SK-MEL-5 (cell line): ENCODE measurements around the gene RASSF10. TPM values are rescaled to one million over a fixed set of nuclear protein-coding genes. Genes with fewer than 3 reads are reported as not detected.

ENCODE experiments used
- DNase-seq: peaks from one replicate; pipeline ENCODE4 v3.0.0-alpha.2; 2016; ENCODE audit warnings: low read depth, low spot score
- in situ Hi-C: cut with HindIII; loops from 2 replicates; pipeline ENCODE4 v1.10.0; 2016; ENCODE audit warnings: low sequenced_read_pairs, high pct_unique_total_duplicates, low pct_unique_long_range_greater_than_20kb
- total RNA-seq: library from RNA; depleted of rRNA; stranded (reverse); fragments of >200 nt; shearing (Covaris generic); gene quantifications from 2 replicates; pipeline ENCODE4 v1.2.3, GENCODE V29; 2014

Gene RASSF10
- total RNA-seq, 1 experiment from 2014 or later, result 0.45 TPM

- DNase-seq, result no peak
- in situ Hi-C loops, result loop anchor here (25.0 kb wide), 1 partner anchor 173 kb away; no protein-coding TSS in a partner anchor
Observed at GRCh38 chr11:12989428-12990161, 19.5 kb upstream of the RASSF10 start.

GRCh38 chr11:12990162-12990480 lies 19.0 kb upstream of the RASSF10 start:
- in situ Hi-C loops, result loop anchor here (25.0 kb wide), 1 partner anchor 172 kb away; no protein-coding TSS in a partner anchor
- DNase-seq, result no peak

- DNase-seq, result no peak
- in situ Hi-C loops, result loop anchor here (25.0 kb wide), 1 partner anchor 171 kb away; no protein-coding TSS in a partner anchor
Observed at GRCh38 chr11:12991426-12991825, 17.7 kb upstream of the RASSF10 start.

- in situ Hi-C loops, result loop anchor here (25.0 kb wide), 1 partner anchor 169 kb away; no protein-coding TSS in a partner anchor
- no peak for DNase-seq
Observed at GRCh38 chr11:12993626-12994025, 15.5 kb upstream of the RASSF10 start.

GRCh38 chr11:12994476-12994875 lies 14.6 kb upstream of the RASSF10 start:
- no peak for DNase-seq

GRCh38 chr11:12995188-12995587 lies 13.9 kb upstream of the RASSF10 start:
- in situ Hi-C loops, result loop anchor here (25.0 kb wide), 1 partner anchor 167 kb away; no protein-coding TSS in a partner anchor
- DNase-seq, result no peak

More at GRCh38 chr11:12994476-12994875, 14.6 kb upstream of the RASSF10 start:
- in situ Hi-C loops, result loop anchor here (25.0 kb wide), 1 partner anchor 168 kb away; no protein-coding TSS in a partner anchor

GRCh38 chr11:12995823-12996222 lies 13.3 kb upstream of the RASSF10 start:
- in situ Hi-C loops, result loop anchor here (25.0 kb wide), 1 partner anchor 166 kb away; no protein-coding TSS in a partner anchor
- DNase-seq, result no peak

- in situ Hi-C loops, result loop anchor here (25.0 kb wide), 1 partner anchor 165 kb away; no protein-coding TSS in a partner anchor
- DNase-seq, result no peak
Observed at GRCh38 chr11:12997168-12997567, 11.9 kb upstream of the RASSF10 start.

- in situ Hi-C loops, result loop anchor here (25.0 kb wide), 1 partner anchor 164 kb away; no protein-coding TSS in a partner anchor
- no peak for DNase-seq
Observed at GRCh38 chr11:12998336-12998735, 10.8 kb upstream of the RASSF10 start.

- in situ Hi-C loops, result loop anchor here (25.0 kb wide), 1 partner anchor 163 kb away; no protein-coding TSS in a partner anchor
- DNase-seq, result peak; percentile 20
Observed at GRCh38 chr11:12999597-12999996, 9.5 kb upstream of the RASSF10 start.

- DNase-seq, result no peak
- in situ Hi-C loops, result no loop called here
Observed at GRCh38 chr11:13000116-13000515, 9.0 kb upstream of the RASSF10 start.

GRCh38 chr11:13000721-13001120 lies 8.4 kb upstream of the RASSF10 start:
- no peak for DNase-seq
- in situ Hi-C loops, result no loop called here

- no peak for DNase-seq
- in situ Hi-C loops, result no loop called here
Observed at GRCh38 chr11:13003736-13004493, 5.2 kb upstream of the RASSF10 start.

- in situ Hi-C loops, result no loop called here
- DNase-seq, result no peak
Observed at GRCh38 chr11:13007182-13008060, 1.7 kb upstream of the RASSF10 start.

- no peak for DNase-seq
- in situ Hi-C loops, result no loop called here
Observed at GRCh38 chr11:13008061-13008435, 1.1 kb upstream of the RASSF10 start.

- DNase-seq, result no peak
- in situ Hi-C loops, result no loop called here
Observed at GRCh38 chr11:13009476-13009920, 382 bp downstream of the RASSF10 start.

- DNase-seq, result no peak
- in situ Hi-C loops, result no loop called here
Observed at GRCh38 chr11:13009921-13010748, 1.0 kb downstream of the RASSF10 start.
